Measurements from ENCODE around the gene USP37.

USP37 gene

GRCh38 chr2:218406949-218407618 is 161.1 kb downstream of the USP37 start:
- no peak for DNase-seq (ENCODE audit: low read depth, low spot score)
- Histone ChIP-seq H3K27me3 (ENCODE audit: insufficient read depth, insufficient read length) (no peaks in the 10 kb centered on the region), H3K9ac (ENCODE audit: insufficient read length, low read depth) (peak overlapping the region; percentile 88), H3K4me3 (ENCODE audit: insufficient read length, low read depth) (peak overlapping the region; percentile 49), H3K9me3 (ENCODE audit: insufficient read depth, low read length) (no peaks in the 10 kb centered on the region), H3K36me3 (ENCODE audit: insufficient read depth, insufficient read length, low read length) (peaks cover 28% of the 10 kb centered on the region), H3K4me1 (ENCODE audit: insufficient read depth, insufficient read length) (peaks cover 20% of the 10 kb centered on the region)
- no peak for TF ChIP-seq YY1 (IDR thresholded peaks at IDR 0.05; ENCODE audit: insufficient read depth, insufficient read length)
- no peak for TF ChIP-seq ZNF274 (IDR thresholded peaks at IDR 0.05; ENCODE audit: low read depth, low read length)
- no peak for TF ChIP-seq SUZ12 (IDR thresholded peaks at IDR 0.05; ENCODE audit: extremely low read depth, insufficient read depth, insufficient read length)

- Histone ChIP-seq H3K9ac (ENCODE audit: insufficient read length, low read depth) (peak overlapping the region; percentile 88), H3K4me3 (ENCODE audit: insufficient read length, low read depth) (peak overlapping the region; percentile 49), H3K4me1 (ENCODE audit: insufficient read depth, insufficient read length) (peaks cover 20% of the 10 kb centered on the region), H3K27me3 (ENCODE audit: insufficient read depth, insufficient read length) (no peaks in the 10 kb centered on the region), H3K36me3 (ENCODE audit: insufficient read depth, insufficient read length, low read length) (peaks cover 35% of the 10 kb centered on the region), H3K9me3 (ENCODE audit: insufficient read depth, low read length) (no peaks in the 10 kb centered on the region)
- TF ChIP-seq YY1 (IDR thresholded peaks at IDR 0.05; ENCODE audit: insufficient read depth, insufficient read length) (no peak), ZNF274 (IDR thresholded peaks at IDR 0.05; ENCODE audit: low read depth, low read length) (no peak), SUZ12 (IDR thresholded peaks at IDR 0.05; ENCODE audit: extremely low read depth, insufficient read depth, insufficient read length) (no peak)
- DNase-seq (ENCODE audit: low read depth, low spot score), result peak; percentile 92
These were observed 161.8 kb downstream of the USP37 start for GRCh38 chr2:218406209-218406948.

GRCh38 chr2:218405746-218406208 is 162.4 kb downstream of the USP37 start:
- Histone ChIP-seq H3K9me3 (ENCODE audit: insufficient read depth, low read length) (no peaks in the 10 kb centered on the region), H3K4me3 (ENCODE audit: insufficient read length, low read depth) (peak overlapping the region; percentile 48), H3K36me3 (ENCODE audit: insufficient read depth, insufficient read length, low read length) (peaks cover 39% of the 10 kb centered on the region), H3K27me3 (ENCODE audit: insufficient read depth, insufficient read length) (no peaks in the 10 kb centered on the region), H3K4me1 (ENCODE audit: insufficient read depth, insufficient read length) (peaks cover 23% of the 10 kb centered on the region), H3K9ac (ENCODE audit: insufficient read length, low read depth) (peak overlapping the region; percentile 72)
- DNase-seq (ENCODE audit: low read depth, low spot score), result no peak
- TF ChIP-seq ZNF274 (IDR thresholded peaks at IDR 0.05; ENCODE audit: low read depth, low read length) (no peak), SUZ12 (IDR thresholded peaks at IDR 0.05; ENCODE audit: extremely low read depth, insufficient read depth, insufficient read length) (no peak), YY1 (IDR thresholded peaks at IDR 0.05; ENCODE audit: insufficient read depth, insufficient read length) (no peak)

- Histone ChIP-seq H3K4me3 (ENCODE audit: insufficient read length, low read depth) (peak overlapping the region; percentile 48), H3K9me3 (ENCODE audit: insufficient read depth, low read length) (no peaks in the 10 kb centered on the region), H3K9ac (ENCODE audit: insufficient read length, low read depth) (peak overlapping the region; percentile 72), H3K4me1 (ENCODE audit: insufficient read depth, insufficient read length) (peaks cover 23% of the 10 kb centered on the region), H3K36me3 (ENCODE audit: insufficient read depth, insufficient read length, low read length) (peaks cover 39% of the 10 kb centered on the region), H3K27me3 (ENCODE audit: insufficient read depth, insufficient read length) (no peaks in the 10 kb centered on the region)
- TF ChIP-seq ZNF274 (IDR thresholded peaks at IDR 0.05; ENCODE audit: low read depth, low read length) (no peak), SUZ12 (IDR thresholded peaks at IDR 0.05; ENCODE audit: extremely low read depth, insufficient read depth, insufficient read length) (no peak), YY1 (IDR thresholded peaks at IDR 0.05; ENCODE audit: insufficient read depth, insufficient read length) (no peak)
- DNase-seq (ENCODE audit: low read depth, low spot score), result no peak
These were observed 162.9 kb downstream of the USP37 start for GRCh38 chr2:218405086-218405745.

- Histone ChIP-seq H3K4me1 (ENCODE audit: insufficient read depth, insufficient read length) (peaks cover 23% of the 10 kb centered on the region), H3K9me3 (ENCODE audit: insufficient read depth, low read length) (no peaks in the 10 kb centered on the region), H3K36me3 (ENCODE audit: insufficient read depth, insufficient read length, low read length) (peaks cover 39% of the 10 kb centered on the region), H3K9ac (ENCODE audit: insufficient read length, low read depth) (peak overlapping the region; percentile 72), H3K27me3 (ENCODE audit: insufficient read depth, insufficient read length) (no peaks in the 10 kb centered on the region), H3K4me3 (ENCODE audit: insufficient read length, low read depth) (no peak overlapping the region)
- DNase-seq (ENCODE audit: low read depth, low spot score), result no peak
- TF ChIP-seq SUZ12 (IDR thresholded peaks at IDR 0.05; ENCODE audit: extremely low read depth, insufficient read depth, insufficient read length) (no peak), ZNF274 (IDR thresholded peaks at IDR 0.05; ENCODE audit: low read depth, low read length) (no peak), YY1 (IDR thresholded peaks at IDR 0.05; ENCODE audit: insufficient read depth, insufficient read length) (no peak)
These were observed 163.6 kb downstream of the USP37 start for GRCh38 chr2:218404351-218405085.

- Histone ChIP-seq H3K9ac (ENCODE audit: insufficient read length, low read depth) (no peak overlapping the region), H3K36me3 (ENCODE audit: insufficient read depth, insufficient read length, low read length) (peaks cover 39% of the 10 kb centered on the region), H3K4me1 (ENCODE audit: insufficient read depth, insufficient read length) (peaks cover 23% of the 10 kb centered on the region), H3K27me3 (ENCODE audit: insufficient read depth, insufficient read length) (peaks cover 2% of the 10 kb centered on the region), H3K9me3 (ENCODE audit: insufficient read depth, low read length) (no peaks in the 10 kb centered on the region), H3K4me3 (ENCODE audit: insufficient read length, low read depth) (no peak overlapping the region)
- DNase-seq (ENCODE audit: low read depth, low spot score), result no peak
- TF ChIP-seq SUZ12 (IDR thresholded peaks at IDR 0.05; ENCODE audit: extremely low read depth, insufficient read depth, insufficient read length) (no peak), ZNF274 (IDR thresholded peaks at IDR 0.05; ENCODE audit: low read depth, low read length) (no peak), YY1 (IDR thresholded peaks at IDR 0.05; ENCODE audit: insufficient read depth, insufficient read length) (no peak)
These were observed 164.3 kb downstream of the USP37 start for GRCh38 chr2:218403810-218404209.

All from NT2/D1 (cell line).